ENCODE data around the gene COA5. TPM values are rescaled to one million over a fixed set of nuclear protein-coding genes. Genes with fewer than 3 reads are reported as not detected.

COA5 gene
- total and polyA plus RNA-seq, 4 donors, result 20.2 to 60.7 (median 38.6) TPM

DNA sequence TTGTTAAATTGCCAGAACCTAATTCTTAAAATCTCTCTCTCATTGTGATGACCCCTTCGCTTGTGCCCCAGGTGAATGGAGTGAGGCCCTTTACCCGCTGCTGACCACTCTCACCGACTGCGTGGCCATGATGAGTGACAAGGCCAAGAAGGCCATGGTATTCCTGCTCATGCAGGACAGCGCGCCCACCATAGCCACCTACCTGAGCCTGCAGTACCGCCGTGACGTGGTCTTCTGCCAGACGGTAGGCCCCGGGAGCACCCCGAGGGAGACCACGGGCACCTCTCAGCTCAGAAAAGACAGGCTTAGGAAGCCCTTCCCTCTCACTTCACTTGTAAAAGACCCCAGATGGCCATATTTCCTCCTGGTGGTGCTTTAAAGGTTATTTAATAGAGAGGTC lies 44.9 kb downstream of the COA5 start:
- H3K27me3 ChIP-seq (ENCODE audit: control insufficient read depth in 3 of 3, insufficient read depth in 3 of 3, low read length in 2 of 3), result no peaks in the 10 kb centered on the region
- H3K36me3 ChIP-seq (ENCODE audit: control insufficient read depth in 4 of 4, insufficient read depth in 4 of 4, low read length in 4 of 4), result peaks cover 3 to 44% (median 17%) of the 10 kb centered on the region in 4 donors
- no peak overlapping the region for H3K4me3 ChIP-seq
- DNase-seq (no peak), ATAC-seq (ENCODE audit: insufficient read depth, low FRiP score) (no peak)
- TF ChIP-seq, protein P1, sequence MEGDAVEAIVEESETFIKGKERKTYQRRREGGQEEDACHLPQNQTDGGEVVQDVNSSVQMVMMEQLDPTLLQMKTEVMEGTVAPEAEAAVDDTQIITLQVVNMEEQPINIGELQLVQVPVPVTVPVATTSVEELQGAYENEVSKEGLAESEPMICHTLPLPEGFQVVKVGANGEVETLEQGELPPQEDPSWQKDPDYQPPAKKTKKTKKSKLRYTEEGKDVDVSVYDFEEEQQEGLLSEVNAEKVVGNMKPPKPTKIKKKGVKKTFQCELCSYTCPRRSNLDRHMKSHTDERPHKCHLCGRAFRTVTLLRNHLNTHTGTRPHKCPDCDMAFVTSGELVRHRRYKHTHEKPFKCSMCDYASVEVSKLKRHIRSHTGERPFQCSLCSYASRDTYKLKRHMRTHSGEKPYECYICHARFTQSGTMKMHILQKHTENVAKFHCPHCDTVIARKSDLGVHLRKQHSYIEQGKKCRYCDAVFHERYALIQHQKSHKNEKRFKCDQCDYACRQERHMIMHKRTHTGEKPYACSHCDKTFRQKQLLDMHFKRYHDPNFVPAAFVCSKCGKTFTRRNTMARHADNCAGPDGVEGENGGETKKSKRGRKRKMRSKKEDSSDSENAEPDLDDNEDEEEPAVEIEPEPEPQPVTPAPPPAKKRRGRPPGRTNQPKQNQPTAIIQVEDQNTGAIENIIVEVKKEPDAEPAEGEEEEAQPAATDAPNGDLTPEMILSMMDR (IDR thresholded peaks at IDR 0.05; ENCODE audit: control extremely low read depth, extremely low read depth), result no peak
- H3K9ac ChIP-seq (ENCODE audit: insufficient read depth in 1 of 2, low read length in 2 of 2), result no peak overlapping the region
- no peaks in the 10 kb centered on the region for H3K9me3 ChIP-seq (ENCODE audit: control insufficient read depth in 4 of 4, insufficient read depth in 3 of 4, low read length in 3 of 4)
- no peak overlapping the region for H3K27ac ChIP-seq (ENCODE audit: low read depth in 1 of 2, low read length in 1 of 2)
- WGBS, 2 donors, result 97% methylated on average over 13 of the region's 13 CpGs
- peaks cover 0 to 7% (median 6%) of the 10 kb centered on the region in 5 donors for H3K4me1 ChIP-seq (ENCODE audit: control insufficient read depth in 5 of 5, insufficient read depth in 5 of 5, low read length in 5 of 5)

DNA sequence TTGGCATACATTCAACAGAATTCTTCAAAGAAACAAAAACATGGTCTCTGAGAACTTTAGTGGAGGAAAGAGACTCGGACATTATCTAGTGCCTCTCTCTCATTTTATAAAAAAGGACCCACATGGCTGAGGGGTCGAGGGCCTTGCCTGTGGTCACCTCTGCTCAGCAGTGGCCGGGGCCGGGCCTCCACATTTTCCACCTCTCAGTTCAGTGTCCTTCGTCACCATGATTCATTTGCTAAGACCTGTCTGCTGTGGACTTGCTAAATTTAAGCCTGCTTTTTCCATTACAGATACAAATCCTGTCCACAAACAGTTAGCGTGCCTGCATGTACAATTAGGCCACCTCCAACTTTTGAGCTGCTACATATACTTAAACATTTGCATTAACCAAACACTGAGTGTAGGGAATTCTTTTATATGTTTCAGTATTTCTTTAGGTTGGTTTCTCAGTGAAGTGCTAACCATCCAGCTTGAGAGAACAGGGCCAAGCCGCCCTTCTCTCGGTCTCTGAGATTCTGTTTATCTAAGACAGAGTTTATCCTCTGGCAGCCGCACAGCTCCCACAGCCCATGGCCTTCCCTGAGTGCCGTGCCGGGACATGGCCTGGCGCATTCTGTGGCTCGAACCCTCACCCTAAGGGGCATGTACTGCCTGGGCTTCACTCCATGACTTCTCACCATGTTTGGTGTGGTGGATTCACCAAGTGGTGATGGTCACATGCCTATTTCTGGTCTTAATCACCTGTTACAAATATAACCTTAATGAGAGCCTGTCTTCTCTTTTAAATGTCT lies 46.2 kb downstream of the COA5 start:
- Histone ChIP-seq H3K27ac (ENCODE audit: low read depth in 1 of 2, low read length in 1 of 2) (peak overlapping the region in 1 of 2 donors; percentile 11), H3K9me3 (ENCODE audit: control insufficient read depth in 4 of 4, insufficient read depth in 3 of 4, low read length in 3 of 4) (no peaks in the 10 kb centered on the region), H3K9ac (ENCODE audit: insufficient read depth in 1 of 2, low read length in 2 of 2) (no peak overlapping the region), H3K27me3 (ENCODE audit: control insufficient read depth in 3 of 3, insufficient read depth in 3 of 3, low read length in 2 of 3) (no peaks in the 10 kb centered on the region), H3K36me3 (ENCODE audit: control insufficient read depth in 4 of 4, insufficient read depth in 4 of 4, low read length in 4 of 4) (peaks cover 5 to 38% (median 13%) of the 10 kb centered on the region in 4 donors), H3K4me1 (ENCODE audit: control insufficient read depth in 5 of 5, insufficient read depth in 5 of 5, low read length in 5 of 5) (peaks cover 0 to 7% (median 6%) of the 10 kb centered on the region in 5 donors), H3K4me3 (no peak overlapping the region)
- no peak for ATAC-seq (ENCODE audit: insufficient read depth, low FRiP score)
- TF ChIP-seq, protein P1 (IDR thresholded peaks at IDR 0.05; ENCODE audit: control extremely low read depth, extremely low read depth), result no peak
- DNase-seq, result peak in 1 of 3 donors; percentile 20
- 70 to 78% methylated on average over 13 of the region's 13 CpGs for WGBS, 2 donors

DNA sequence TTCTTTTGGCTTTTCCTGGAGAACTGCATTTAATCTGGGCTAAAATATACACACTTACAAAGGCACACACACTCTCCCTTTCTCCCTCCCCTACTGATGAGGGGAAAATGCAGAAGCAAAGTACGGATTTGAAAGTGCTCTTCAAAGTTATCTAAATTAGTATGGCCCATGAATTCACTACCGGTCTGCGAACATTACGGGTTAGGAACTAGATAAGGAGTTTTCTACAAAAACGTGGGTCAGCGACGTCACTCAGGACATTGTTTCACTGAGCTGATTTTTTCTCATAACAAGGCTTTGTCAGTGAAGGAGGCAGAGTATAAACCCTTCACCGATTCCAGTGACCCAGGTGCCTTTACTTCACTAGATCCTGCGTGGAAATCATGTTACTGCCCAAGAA lies 47.3 kb downstream of the COA5 start:
- peak in 1 of 3 donors; percentile 4 for DNase-seq
- 88 to 89% methylated on average over 9 of the region's 9 CpGs for WGBS, 2 donors
- Histone ChIP-seq H3K36me3 (ENCODE audit: control insufficient read depth in 4 of 4, insufficient read depth in 4 of 4, low read length in 4 of 4) (peaks cover 5 to 32% (median 12%) of the 10 kb centered on the region in 4 donors), H3K9me3 (ENCODE audit: control insufficient read depth in 4 of 4, insufficient read depth in 3 of 4, low read length in 3 of 4) (no peaks in the 10 kb centered on the region), H3K4me1 (ENCODE audit: control insufficient read depth in 5 of 5, insufficient read depth in 5 of 5, low read length in 5 of 5) (peaks cover 0 to 7% (median 6%) of the 10 kb centered on the region in 5 donors), H3K4me3 (no peak overlapping the region), H3K9ac (ENCODE audit: insufficient read depth in 1 of 2, low read length in 2 of 2) (no peak overlapping the region), H3K27me3 (ENCODE audit: control insufficient read depth in 3 of 3, insufficient read depth in 3 of 3, low read length in 2 of 3) (no peaks in the 10 kb centered on the region), H3K27ac (ENCODE audit: low read depth in 1 of 2, low read length in 1 of 2) (no peak overlapping the region)
- no peak for ATAC-seq (ENCODE audit: insufficient read depth, low FRiP score)
- TF ChIP-seq, protein P1 (IDR thresholded peaks at IDR 0.05; ENCODE audit: control extremely low read depth, extremely low read depth), result no peak
